HepG2 (cell line): ENCODE results near the gene IL10. TPM values are rescaled to one million over a fixed set of nuclear protein-coding genes. Genes with fewer than 3 reads are reported as not detected.

Experiments used
- ATAC-seq: fragments of 200-7000 bp; cut with Tn5 transposase; 3 replicates; pipeline ENCODE4 v1.9.1; 2020; ENCODE audit warnings: mild to moderate bottlenecking, moderate library complexity
- BruUV-seq: library from RNA; stranded (reverse); fragments of 400-500 nt; replicated peaks from 2 replicates; lab custom pipeline; 2021; lab: Mats Ljungman, UMichigan
- CTCF ChIA-PET: fragments of 300-600 bp; formaldehyde crosslinking; extraction: SDS; loops from one replicate; lab custom pipeline; 2021; ENCODE audit warnings: low total read pairs, inconsistent platforms, low intra/inter-chr PET ratio; lab: Yijun Ruan, JAX
- POLR2A ChIA-PET: fragments of 350-600 bp; sonication (Branson Sonifier 250); formaldehyde crosslinking; loops from one replicate; lab custom pipeline; 2020; ENCODE audit warnings: antibody characterized with exemption, inconsistent platforms; lab: Yijun Ruan, JAX
- DNase-seq: peaks from one replicate; pipeline ENCODE4 v3.0.0-alpha.2; 2015; ENCODE audit warnings: low spot score
- FAIRE-seq: peaks from 3 replicates; lab custom pipeline; 2011; peaks lifted over from hg19 to GRCh38; lab: Jason Lieb, UNC
- H2AFZ ChIP-seq: one replicate; pipeline ENCODE4 v1.6.1; 2011; ENCODE audit warnings: low read length, inconsistent platforms
- H3K27ac ChIP-seq: fragments of 300-600 bp; 3 replicates; pipeline ENCODE4 v1.8.0; 2011; ENCODE audit warnings: mixed run types, mild to moderate bottlenecking, mixed read lengths, low read length, inconsistent platforms; ENCODE audit not compliant: insufficient read depth; ENCODE audit errors: extremely low read length
- H3K27me3 ChIP-seq, 2 experiments: fragments of 200-600 bp in 1 of 2; 2 replicates in 1 of 2; 3 replicates in 1 of 2; pipeline versions ENCODE4 v1.6.0 to v1.8.0; 2011; ENCODE audit warnings: low read length in 2 of 2, mild to moderate bottlenecking in 2 of 2, moderate library complexity in 2 of 2, inconsistent platforms in 1 of 2; ENCODE audit not compliant: insufficient read depth in 2 of 2, control insufficient read depth in 1 of 2
- H3K36me3 ChIP-seq, 2 experiments: fragments of 200-600 bp in 1 of 2; replicated peaks in 1 of 2; 2 replicates in 1 of 2; 3 replicates in 1 of 2; pipeline versions ENCODE4 v1.5.1 to v1.8.0; 2011; ENCODE audit warnings: low read length in 2 of 2, inconsistent platforms in 1 of 2; ENCODE audit not compliant: insufficient read depth in 2 of 2, control insufficient read depth in 1 of 2
- H3K4me1 ChIP-seq: 2 replicates; pipeline ENCODE4 v1.5.1; 2012; ENCODE audit warnings: low read length, inconsistent platforms; ENCODE audit not compliant: insufficient read depth
- H3K4me2 ChIP-seq: 2 replicates; pipeline ENCODE4 v1.6.0; 2011; ENCODE audit warnings: low read depth, low read length, inconsistent platforms
- H3K4me3 ChIP-seq, 3 experiments: fragments of 200-600 bp in 1 of 3; sonication (generic), shearing (Covaris generic) in 1 of 3; replicated peaks in 1 of 3; 2 replicates each; pipeline ENCODE4 v1.5.1; 2011 to 2016; ENCODE audit warnings: low read length in 3 of 3, inconsistent platforms in 2 of 3, low read depth in 2 of 3, mild to moderate bottlenecking in 2 of 3, control low read depth in 1 of 3, mixed read lengths in 1 of 3; ENCODE audit not compliant: insufficient read depth in 1 of 3
- H3K79me2 ChIP-seq: one replicate; pipeline ENCODE4 v1.6.1; 2011; ENCODE audit warnings: low read length, inconsistent platforms; ENCODE audit not compliant: insufficient read depth
- H3K9ac ChIP-seq: 2 replicates; pipeline ENCODE4 v1.6.0; 2011; ENCODE audit warnings: mild to moderate bottlenecking, low read depth, low read length, inconsistent platforms; ENCODE audit not compliant: insufficient read depth
- H3K9me3 ChIP-seq: 2 replicates; pipeline ENCODE4 v1.5.1; 2012; ENCODE audit warnings: mild to moderate bottlenecking, low read length
- H4K20me1 ChIP-seq: 2 replicates; pipeline ENCODE4 v1.6.0; 2011; ENCODE audit warnings: inconsistent platforms, mild to moderate bottlenecking, low read length, moderate library complexity; ENCODE audit not compliant: insufficient read depth
- ATF7 ChIP-seq, 2 experiments: fragments of 450-650 bp in 1 of 2; sonication (generic) in 1 of 2; formaldehyde crosslinking in 1 of 2; IDR thresholded peaks; 2 replicates each; pipeline versions ENCODE4 v1.4.0 to v1.6.1; 2016 to 2020; ENCODE audit warnings: antibody characterized with exemption in 1 of 2, mild to moderate bottlenecking in 1 of 2, missing genetic modification reagents in 1 of 2
- ELF3 ChIP-seq: IDR thresholded peaks from 2 replicates; pipeline ENCODE4 v1.6.1; 2016; ENCODE audit warnings: missing genetic modification reagents, missing compliant biosample characterization
- FOXK1 ChIP-seq: sonication (generic); formaldehyde crosslinking; IDR thresholded peaks from 2 replicates; pipeline ENCODE4 v1.4.0; 2020; ENCODE audit warnings: low read depth, missing genetic modification reagents, borderline replicate concordance
- LCORL ChIP-seq, 2 experiments: fragments of 450-650 bp in 1 of 2; sonication (generic) in 1 of 2; formaldehyde crosslinking in 1 of 2; IDR thresholded peaks; 2 replicates each; pipeline versions ENCODE4 v1.5.0 to v1.6.1; 2017 to 2020; ENCODE audit warnings: antibody characterized with exemption in 1 of 2, missing genetic modification reagents in 1 of 2
- MIER3 ChIP-seq: IDR thresholded peaks from 2 replicates; pipeline ENCODE4 v1.6.1; 2016; ENCODE audit warnings: missing compliant biosample characterization, borderline replicate concordance
- NFKBIZ ChIP-seq: IDR thresholded peaks from 2 replicates; pipeline ENCODE4 v1.6.1; 2018; ENCODE audit warnings: missing genetic modification reagents, missing compliant biosample characterization
- RELA ChIP-seq: sonication (generic); formaldehyde crosslinking; IDR thresholded peaks from 2 replicates; pipeline ENCODE4 v1.4.0; 2020; ENCODE audit warnings: missing genetic modification reagents
- RXRA ChIP-seq: sonication (generic); formaldehyde crosslinking; IDR thresholded peaks from 2 replicates; pipeline ENCODE4 v1.5.1; 2020; ENCODE audit warnings: missing genetic modification reagents
- SRF ChIP-seq: IDR thresholded peaks from 2 replicates; pipeline ENCODE4 v1.6.1; 2011; ENCODE audit warnings: mild to moderate bottlenecking, low read depth, low read length, moderate library complexity
- SSRP1 ChIP-seq: IDR thresholded peaks from 2 replicates; pipeline ENCODE4 v1.6.1; 2016; ENCODE audit warnings: control low read depth
- THAP11 ChIP-seq: IDR thresholded peaks from 2 replicates; pipeline ENCODE4 v1.6.1; 2016; ENCODE audit warnings: missing biosample characterization, missing genetic modification reagents
- ZFP41 ChIP-seq: sonication (generic); formaldehyde crosslinking; IDR thresholded peaks from 2 replicates; pipeline ENCODE4 v1.4.0; 2020; ENCODE audit warnings: mild to moderate bottlenecking, missing genetic modification reagents, borderline replicate concordance
- ZNF256 ChIP-seq: sonication (generic); formaldehyde crosslinking; conservative IDR thresholded peaks from 2 replicates; pipeline ENCODE4 v1.4.0; 2020; ENCODE audit warnings: missing genetic modification reagents
- ZNF563 ChIP-seq: sonication (generic); formaldehyde crosslinking; IDR thresholded peaks from 2 replicates; pipeline ENCODE4 v1.8.0; 2022; ENCODE audit warnings: mild to moderate bottlenecking, moderate library complexity, missing genetic modification reagents
- ZNF7 ChIP-seq: IDR thresholded peaks from 2 replicates; pipeline ENCODE4 v1.6.1; 2016; ENCODE audit warnings: missing biosample characterization, missing genetic modification reagents
- ZNF780A ChIP-seq: sonication (generic); formaldehyde crosslinking; IDR thresholded peaks from 2 replicates; pipeline ENCODE4 v1.8.0; 2022; ENCODE audit warnings: mild to moderate bottlenecking, missing genetic modification reagents, moderate library complexity
- ZSCAN30 ChIP-seq: sonication (generic); formaldehyde crosslinking; IDR thresholded peaks from 2 replicates; pipeline ENCODE4 v1.5.0; 2020; ENCODE audit warnings: mild to moderate bottlenecking, missing genetic modification reagents
- ZZZ3 ChIP-seq: sonication (generic); formaldehyde crosslinking; IDR thresholded peaks from 2 replicates; pipeline ENCODE4 v1.4.0; 2020; ENCODE audit warnings: missing genetic modification reagents, mild to moderate bottlenecking, borderline replicate concordance
- WGBS: methylation state at CpG from one replicate; pipeline ENCODE4 v1.1.6; 2017; ENCODE audit warnings: low lambda C conversion rate; 5-methylcytosine and 5-hydroxymethylcytosine counted together
- in situ Hi-C: cut with HindIII; loops from 2 replicates; pipeline ENCODE4 v1.10.0; 2017; ENCODE audit warnings: low pct_unique_long_range_greater_than_20kb; ENCODE audit not compliant: extremely low pct_ligation_motif_present
- intact Hi-C: fragments of 100-400 bp; cut with micrococcal nuclease; formaldehyde crosslinking; loops from one replicate; pipeline ENCODE4 v1.10.0; 2022; ENCODE audit not compliant: unreplicated experiment
- polyA plus RNA-seq, 8 experiments: library from polyadenylated mRNA; depleted of rRNA in 3 of 8; stranded (reverse) in 7 of 8; unstranded in 1 of 8; fragments of >200 nt; fragmentation: Illumina TruSeq in 4 of 8; extraction: Trizol in 4 of 8; gene quantifications; 2 replicates each; pipeline versions ENCODE4 v1.2.1 to v1.2.3, GENCODE V29; 2011 to 2016; ENCODE audit warnings: low read depth in 4 of 8, missing spikeins in 1 of 8, mixed read lengths in 1 of 8; ENCODE audit not compliant: insufficient read depth in 1 of 8
- total RNA-seq, 5 experiments: library from RNA; depleted of rRNA; stranded (reverse); fragments of >200 nt; fragmentation: Illumina TruSeq; extraction: Trizol; gene quantifications; 2 replicates each; pipeline ENCODE4 v1.2.3, GENCODE V29; 2016; ENCODE audit warnings: low read depth in 1 of 5

The IL10 gene
- total and polyA plus RNA-seq, 2 of the 13 experiments (the other 11 are each of a cell fraction or from before 2014, with no cell fraction given): not detected

DNA sequence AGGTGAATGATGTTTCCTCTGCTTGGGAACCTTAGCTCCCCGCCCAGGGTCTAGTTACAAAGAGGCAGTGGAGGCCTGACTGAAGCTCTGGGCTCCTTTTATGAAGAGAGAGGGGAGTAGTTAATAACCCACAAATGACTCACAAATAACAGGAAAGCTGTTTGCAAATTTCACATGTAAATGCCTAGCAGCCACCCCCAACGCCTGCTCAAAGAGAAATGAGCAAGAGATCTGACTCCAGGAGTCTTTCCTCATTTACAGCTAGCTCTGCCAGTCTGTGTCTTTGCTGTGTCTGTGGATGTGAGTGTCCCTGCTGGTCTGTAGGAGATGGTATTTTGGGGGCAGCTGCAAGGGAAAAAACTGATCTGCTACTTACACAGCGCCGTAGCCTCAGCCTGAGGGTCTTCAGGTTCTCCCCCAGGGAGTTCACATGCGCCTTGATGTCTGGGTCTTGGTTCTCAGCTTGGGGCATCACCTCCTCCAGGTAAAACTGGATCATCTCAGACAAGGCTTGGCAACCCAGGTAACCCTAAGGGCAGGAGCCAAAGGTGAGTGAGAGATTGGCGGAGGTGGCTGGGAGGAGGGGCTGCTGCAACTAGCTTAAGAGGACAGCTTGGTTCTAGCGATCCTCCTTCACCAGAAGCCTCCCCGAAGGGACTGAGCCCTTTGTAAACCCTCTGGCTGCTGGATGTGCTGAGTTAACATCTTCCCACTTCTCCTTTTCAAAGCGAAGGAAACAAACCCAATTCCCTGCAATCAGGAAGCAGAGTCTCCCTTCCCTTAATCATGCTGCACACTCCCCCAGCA is 1.6 kb downstream of the IL10 start, which contains the start of gene IL19:
TSS of gene IL19 (plus strand) at position 243 of the 807 bp plus-strand sequence. CDS start 65,890 bp downstream, outside the sequence.
- Histone ChIP-seq H3K27ac (no peak within 1 kb of the TSS), H3K9me3 (no peaks in the 10 kb centered on the region), H3K4me3 (no peak within 1 kb of the TSS), H3K9ac (no peak within 1 kb of the TSS), H3K4me2 (no peak within 1 kb of the TSS), H4K20me1 (no peaks in the 10 kb centered on the region), H3K79me2 (no peaks in the 10 kb centered on the region), H3K36me3 (no peaks in the 10 kb centered on the region), H2AFZ (no peak within 1 kb of the TSS), H3K27me3 (peaks cover 0 to 21% of the 10 kb centered on the region in 2 experiments; a peak in 3 of 5 replicates), H3K4me1 (peaks cover 10% of the 10 kb centered on the region; the same call in 1 of the 2 replicates)
- DNase-seq (no peak), FAIRE-seq (no peak), ATAC-seq (no peak)
- BruUV-seq: no TSS peak
- 22% methylated on average over 8 of the region's 9 CpGs for WGBS
- in situ Hi-C loops: no loop called here
- POLR2A ChIA-PET: no interaction called here
- TF ChIP-seq SSRP1 (CRISPR knock-in tag) (no peak), ZFP41 (no peak), SRF (no peak), RELA (CRISPR knock-in tag) (no peak), ZSCAN30 (no peak), MIER3 (CRISPR knock-in tag) (no peak)
- CTCF ChIA-PET: no interaction called here
- intact Hi-C loops: no loop called here

DNA sequence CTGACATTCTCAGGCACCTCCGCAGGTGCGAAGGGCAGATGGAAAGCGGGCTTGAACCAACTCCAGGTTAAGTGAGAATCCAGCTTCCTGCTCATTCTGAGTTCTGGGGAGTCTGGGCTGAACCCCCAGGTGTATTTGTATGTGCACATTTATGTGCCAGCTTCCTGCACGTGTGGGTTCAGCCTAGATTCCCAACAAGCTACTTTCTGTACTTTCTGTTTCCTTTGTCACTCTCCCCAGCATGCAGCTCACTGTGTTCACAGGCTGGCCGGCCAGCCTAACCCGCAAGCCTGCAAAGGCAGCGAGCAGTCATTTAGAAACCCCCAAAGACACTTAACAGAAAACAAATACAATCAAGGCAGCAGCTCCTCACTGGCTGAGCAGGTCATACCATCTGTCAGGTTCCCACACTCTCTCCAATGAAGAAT is 3.0 kb downstream of the IL10 start:
- Histone ChIP-seq H3K4me3 (no peak overlapping the region), H3K27me3 (peaks cover 0 to 17% of the 10 kb centered on the region in 2 experiments; a peak in 3 of 5 replicates), H2AFZ (no peak overlapping the region), H3K9me3 (no peaks in the 10 kb centered on the region), H3K4me1 (peaks cover 10% of the 10 kb centered on the region; the same call in 1 of the 2 replicates), H3K27ac (no peak overlapping the region), H3K4me2 (no peak overlapping the region), H3K79me2 (no peaks in the 10 kb centered on the region)
- 27% methylated on average over 7 of the region's 7 CpGs for WGBS
- no peak for DNase-seq
- intact Hi-C loops: no loop called here
- CTCF ChIA-PET: no interaction called here
- no peak for ATAC-seq
- no peak for TF ChIP-seq RXRA
- no peak for TF ChIP-seq THAP11 (CRISPR knock-in tag)
- TF ChIP-seq ZNF256 (CRISPR knock-in tag): no peak
- no peak for TF ChIP-seq FOXK1
- TF ChIP-seq ZNF563 (CRISPR knock-in tag): no peak
- TF ChIP-seq ELF3 (CRISPR knock-in tag): no peak
- TF ChIP-seq ZZZ3 (CRISPR knock-in tag): no peak
- no peak for TF ChIP-seq ZNF7 (CRISPR knock-in tag)
- no peak for TF ChIP-seq ATF7 (IDR thresholded peaks at IDR 0.05)
- TF ChIP-seq ATF7 (CRISPR knock-in tag; IDR thresholded peaks at IDR 0.05): no peak
- no peak for TF ChIP-seq LCORL (IDR thresholded peaks at IDR 0.05)
- no peak for TF ChIP-seq LCORL (CRISPR knock-in tag; IDR thresholded peaks at IDR 0.05)
- no peak for TF ChIP-seq ZNF780A (CRISPR knock-in tag)
- TF ChIP-seq NFKBIZ: no peak
- TF ChIP-seq, all 625 proteins: peak for 0
- in situ Hi-C loops: no loop called here
- POLR2A ChIA-PET: no interaction called here
- no peaks in the 10 kb centered on the region for H3K36me3 ChIP-seq
- H4K20me1 ChIP-seq: no peaks in the 10 kb centered on the region
- no TSS peak for BruUV-seq
- no peak for FAIRE-seq
- H3K9ac ChIP-seq: no peak overlapping the region
